Measurements from ENCODE around the gene NPAS2.

NPAS2 gene, protein sequence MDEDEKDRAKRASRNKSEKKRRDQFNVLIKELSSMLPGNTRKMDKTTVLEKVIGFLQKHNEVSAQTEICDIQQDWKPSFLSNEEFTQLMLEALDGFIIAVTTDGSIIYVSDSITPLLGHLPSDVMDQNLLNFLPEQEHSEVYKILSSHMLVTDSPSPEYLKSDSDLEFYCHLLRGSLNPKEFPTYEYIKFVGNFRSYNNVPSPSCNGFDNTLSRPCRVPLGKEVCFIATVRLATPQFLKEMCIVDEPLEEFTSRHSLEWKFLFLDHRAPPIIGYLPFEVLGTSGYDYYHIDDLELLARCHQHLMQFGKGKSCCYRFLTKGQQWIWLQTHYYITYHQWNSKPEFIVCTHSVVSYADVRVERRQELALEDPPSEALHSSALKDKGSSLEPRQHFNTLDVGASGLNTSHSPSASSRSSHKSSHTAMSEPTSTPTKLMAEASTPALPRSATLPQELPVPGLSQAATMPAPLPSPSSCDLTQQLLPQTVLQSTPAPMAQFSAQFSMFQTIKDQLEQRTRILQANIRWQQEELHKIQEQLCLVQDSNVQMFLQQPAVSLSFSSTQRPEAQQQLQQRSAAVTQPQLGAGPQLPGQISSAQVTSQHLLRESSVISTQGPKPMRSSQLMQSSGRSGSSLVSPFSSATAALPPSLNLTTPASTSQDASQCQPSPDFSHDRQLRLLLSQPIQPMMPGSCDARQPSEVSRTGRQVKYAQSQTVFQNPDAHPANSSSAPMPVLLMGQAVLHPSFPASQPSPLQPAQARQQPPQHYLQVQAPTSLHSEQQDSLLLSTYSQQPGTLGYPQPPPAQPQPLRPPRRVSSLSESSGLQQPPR

DNA sequence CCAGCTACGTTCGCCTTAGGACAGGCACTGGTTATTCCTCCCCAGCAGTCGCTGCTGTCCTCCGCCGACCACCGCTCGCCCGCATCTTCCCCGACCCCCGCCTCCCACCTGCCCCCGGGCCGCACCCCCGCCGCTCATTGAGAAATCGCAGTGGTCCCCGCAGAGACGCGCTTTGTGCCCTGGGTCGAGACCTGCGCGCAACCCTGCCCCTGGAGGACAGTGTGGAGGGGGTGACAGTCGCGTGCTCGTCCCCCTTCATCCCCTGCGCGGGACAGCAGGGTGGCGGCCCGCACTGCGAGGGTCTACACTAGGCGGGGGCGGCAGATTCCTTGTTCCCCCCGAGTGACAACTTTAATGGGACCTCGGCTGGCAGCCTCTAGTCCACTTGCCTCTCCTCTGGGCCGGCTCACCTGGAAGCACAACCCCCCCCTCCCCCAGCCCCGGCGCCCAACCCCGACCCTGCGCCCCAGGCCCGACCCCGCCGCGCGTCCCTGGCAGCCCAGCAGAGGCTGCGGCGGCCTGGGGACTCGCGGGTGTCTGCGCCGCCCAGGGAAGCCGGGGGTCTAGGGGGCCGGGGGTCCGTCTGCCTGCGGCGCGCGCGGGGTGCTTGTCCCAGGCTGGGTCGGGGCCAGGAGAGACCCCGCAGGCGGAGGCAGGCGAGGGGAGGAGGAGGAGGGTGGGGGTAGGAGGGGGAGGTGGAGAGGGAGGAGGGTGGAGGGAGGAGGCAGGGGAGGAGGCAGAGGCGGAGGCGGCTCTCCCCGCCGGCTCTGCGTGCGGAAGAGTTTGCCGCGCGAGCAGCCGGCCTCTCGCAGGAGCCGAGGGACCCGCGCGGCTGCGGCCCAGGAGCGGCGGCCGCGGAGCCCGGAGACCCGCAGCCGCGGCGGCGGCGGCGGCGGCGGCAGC, at the start of gene NPAS2:
TSS of gene NPAS2 (plus strand) at position 770 of the 903 bp plus-strand sequence. CDS start 84,616 bp downstream, outside the sequence.
- no peak for DNase-seq (ENCODE audit: low spot score)

DNA sequence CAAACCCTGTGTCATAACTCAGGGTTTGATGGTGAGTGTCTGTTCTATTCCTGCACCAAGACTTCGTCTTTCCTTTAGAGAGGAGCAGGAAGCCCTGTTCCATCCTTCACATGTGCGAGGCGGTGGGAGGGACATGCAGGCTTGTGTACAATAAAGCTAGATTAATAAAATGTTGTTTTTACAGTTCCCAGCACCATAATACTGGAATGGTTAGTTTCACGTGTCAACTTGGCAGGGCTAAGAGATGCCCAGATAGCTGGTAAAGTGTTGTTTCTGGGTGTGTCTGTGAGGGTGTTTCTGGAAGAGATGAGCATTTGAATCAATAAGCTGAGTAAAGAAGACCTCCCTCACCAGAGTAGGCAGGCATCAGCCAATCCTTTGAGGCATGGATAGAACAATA, 48.8 kb upstream of the NPAS2 start:
- no peak for DNase-seq (ENCODE audit: low spot score)

DNA sequence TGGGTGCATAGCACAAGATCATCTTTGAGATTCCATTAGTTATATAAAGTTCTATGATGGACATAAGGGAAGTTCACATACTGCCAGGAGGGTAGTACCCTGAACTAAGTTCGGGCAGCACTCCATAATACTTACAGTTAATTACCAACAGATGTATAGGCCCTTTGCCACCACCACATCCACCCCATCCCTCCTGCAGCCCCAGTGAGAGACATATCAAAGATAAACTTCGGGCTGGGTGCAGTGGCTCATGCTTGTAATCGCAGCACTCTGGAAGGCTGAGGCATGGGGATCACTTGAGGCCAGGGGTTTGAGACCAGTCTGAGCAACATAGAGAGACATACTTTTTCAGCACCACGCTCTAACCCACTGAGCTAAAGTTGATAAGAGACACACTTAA, 46.4 kb upstream of the NPAS2 start:
- DNase-seq (ENCODE audit: low spot score) = no peak

DNA sequence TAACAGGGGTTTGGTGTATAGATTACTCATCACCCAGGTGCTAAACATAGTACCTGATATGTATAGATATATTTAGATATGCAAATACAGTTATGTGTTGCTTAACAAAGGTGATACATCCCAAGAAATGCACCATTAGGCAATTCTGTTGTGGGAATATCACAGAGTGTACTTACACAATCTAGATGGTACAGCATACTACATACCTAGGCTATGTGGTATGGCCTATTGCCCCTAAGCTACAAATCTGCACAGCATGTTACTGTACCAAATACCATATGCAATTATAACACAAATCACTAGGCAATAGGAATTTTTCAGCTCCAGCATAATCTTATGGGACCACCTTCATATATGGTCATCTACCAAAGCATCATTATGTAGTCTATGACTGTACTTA, 43.5 kb upstream of the NPAS2 start:
- DNase-seq (ENCODE audit: low spot score) = no peak

DNA sequence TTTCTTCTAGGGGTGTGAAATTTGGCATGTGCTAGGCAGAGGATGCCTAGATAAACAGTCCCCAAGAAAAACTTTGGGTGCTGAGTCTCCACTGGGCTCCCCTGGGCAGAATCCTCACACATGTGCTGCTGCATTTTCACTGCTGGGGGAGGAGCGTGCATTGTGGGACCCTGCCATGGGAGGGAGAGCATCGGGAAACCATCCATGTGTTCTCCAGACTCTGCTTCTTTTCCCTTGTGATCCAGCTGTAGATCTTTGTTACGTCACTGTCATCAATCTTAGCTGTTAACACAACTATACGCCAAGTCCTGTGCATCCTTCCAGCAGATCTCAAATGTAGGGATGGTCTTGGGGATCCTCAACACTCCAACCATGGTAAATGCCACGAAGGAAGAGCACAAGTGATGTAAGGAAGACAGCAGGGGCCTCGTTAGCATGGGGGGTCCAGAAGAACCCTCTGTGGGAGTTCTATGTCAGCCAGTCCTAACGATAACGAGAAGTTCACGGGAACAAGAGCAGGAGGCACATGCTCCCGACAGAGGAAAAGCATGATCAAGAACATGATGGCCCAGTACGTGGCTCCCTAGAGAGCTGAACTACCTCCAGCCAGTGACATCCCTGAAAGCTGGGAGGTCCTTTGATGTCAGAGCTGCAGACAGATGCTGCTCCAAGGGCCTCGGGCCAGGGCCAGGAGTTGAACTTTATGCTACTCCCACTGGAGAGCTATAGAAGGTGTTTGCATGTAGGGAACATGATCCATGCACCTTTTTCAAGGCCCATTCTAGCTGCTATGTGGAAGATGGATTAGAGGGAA, 41.1 kb upstream of the NPAS2 start:
- DNase-seq (ENCODE audit: low spot score) = no peak

DNA sequence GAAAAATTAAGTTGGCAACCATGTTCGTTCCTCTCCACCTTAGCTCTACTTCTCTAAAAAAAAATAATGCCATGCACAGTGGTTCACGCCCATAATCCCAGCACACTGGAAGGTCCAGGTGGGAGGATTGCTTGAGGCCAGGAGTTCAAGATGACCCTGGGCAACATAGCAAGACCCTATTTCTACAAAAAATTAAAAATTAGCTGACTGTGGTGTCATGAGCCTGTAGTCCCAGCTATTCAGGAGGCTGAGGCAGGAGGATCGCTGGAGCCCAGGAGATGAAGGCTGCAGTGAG, 40.1 kb upstream of the NPAS2 start:
- no peak for DNase-seq (ENCODE audit: low spot score)

DNA sequence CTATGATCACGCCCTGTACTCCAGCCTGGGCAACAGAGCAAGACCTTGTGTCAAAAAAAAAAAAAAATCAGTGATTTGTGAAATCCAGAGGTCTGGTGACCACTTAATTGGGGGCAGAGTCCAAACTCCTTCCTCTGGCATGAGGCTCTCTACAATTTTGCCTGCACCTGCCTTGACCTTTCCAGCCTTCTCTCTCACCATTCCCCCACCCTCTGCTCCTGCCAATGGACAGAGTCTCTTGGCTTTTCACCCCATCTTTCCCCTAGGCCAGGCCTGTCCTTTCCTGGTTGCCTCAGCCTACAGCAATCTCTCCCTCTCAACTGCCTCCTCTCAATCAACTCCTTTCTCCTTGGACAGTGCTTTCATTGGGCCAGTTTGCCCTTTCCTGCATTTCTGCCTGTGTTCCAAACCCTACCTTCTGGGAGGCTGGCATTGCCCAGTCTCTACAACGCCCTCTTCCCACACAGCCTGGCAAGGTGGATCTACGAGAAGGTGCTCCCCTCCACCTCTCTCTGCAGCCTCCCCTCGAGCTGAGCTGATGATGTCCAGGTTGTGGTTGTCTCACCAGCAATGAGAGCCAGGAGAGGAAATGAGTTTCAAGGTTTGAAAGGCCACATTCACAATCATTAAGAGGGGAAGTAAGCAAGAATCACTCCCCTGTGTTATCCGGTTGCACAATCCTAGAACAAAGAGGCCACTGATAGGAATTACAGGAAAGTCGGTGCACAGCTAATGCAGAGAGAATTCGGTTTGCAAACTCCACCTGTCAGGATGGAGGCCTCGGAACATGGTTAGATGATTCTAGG, 39.5 kb upstream of the NPAS2 start:
- DNase-seq (ENCODE audit: low spot score) = no peak

DNA sequence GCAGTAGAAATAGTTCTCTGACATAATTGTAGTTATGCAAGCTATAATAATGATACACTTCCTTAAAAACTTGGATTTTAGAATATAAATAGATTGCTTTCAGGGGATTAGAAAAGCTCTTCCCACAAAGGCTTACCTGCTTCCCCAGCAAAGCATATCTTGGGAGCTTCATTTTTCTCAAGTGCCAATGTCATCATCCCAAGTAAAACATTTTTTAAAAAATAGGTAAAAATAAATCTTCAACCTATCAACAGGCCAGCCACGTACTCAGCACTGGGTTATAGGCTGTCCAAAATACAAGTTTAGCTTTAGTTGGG, 39.0 kb upstream of the NPAS2 start:
- no peak for DNase-seq (ENCODE audit: low spot score)

DNA sequence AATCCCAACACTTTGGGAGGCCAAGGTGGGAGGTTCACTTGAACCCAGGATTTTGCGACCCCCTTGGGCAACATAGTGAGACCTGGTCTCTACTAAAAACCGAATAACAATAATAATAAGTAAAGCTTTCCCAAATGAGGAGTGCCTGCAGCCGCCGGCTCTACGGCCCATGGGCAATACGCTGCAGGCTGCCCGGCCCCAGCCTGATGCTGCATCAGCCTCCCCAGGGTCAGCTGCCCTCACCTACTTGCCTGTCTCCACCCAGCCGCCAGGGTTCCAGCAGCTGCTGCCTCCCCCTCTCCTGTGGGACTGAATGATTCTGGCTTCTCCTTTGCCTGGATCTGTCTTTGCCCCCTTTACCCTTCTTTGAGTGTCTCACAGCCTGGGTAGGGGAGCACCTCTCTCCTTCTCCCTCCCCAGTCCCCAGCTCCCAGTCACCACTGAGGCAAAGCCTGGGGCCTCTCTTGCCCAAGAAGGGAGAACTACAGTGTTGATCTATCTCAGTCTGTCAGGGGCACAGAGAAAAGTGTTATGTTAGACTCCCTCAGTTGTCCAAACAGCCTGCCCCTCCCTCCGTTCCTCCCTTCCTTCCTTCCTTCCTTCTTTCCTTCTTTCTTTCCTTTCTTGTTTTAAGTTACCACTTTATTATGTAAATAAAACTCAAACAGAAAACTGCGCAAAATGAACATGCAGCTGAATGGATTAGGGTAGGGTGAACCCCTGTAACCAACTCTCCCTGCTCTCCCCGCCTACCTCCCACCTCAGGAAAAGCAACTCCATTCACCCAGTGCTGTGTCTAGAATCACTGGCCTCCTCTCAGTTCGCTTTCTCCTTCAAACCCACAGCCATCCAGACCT, 38.2 kb upstream of the NPAS2 start:
- no peak for DNase-seq (ENCODE audit: low spot score)

DNA sequence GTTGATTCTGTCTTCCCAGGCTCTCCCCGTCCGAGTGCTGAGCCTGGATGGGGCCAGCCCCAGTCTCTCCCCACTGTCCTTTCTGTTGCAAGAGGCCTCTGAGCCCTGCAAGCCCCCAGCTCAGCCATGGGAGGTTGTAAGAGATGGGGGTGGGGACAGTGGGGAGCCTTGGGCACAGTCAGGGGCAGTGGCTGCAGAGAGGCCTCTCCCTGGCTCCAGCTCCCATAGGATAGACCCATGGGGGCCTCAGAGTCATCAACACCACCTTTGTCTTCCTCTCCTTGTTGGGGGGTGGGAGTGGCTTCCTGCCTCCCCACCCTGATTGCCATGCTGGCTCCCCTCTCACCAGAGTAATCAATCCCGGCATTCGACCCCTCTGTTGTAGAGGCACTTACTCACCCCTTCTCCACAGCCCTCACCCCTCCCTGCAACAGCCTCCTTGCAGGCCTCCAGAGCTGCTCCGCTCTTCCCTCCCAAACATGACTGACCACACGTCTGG, 37.5 kb upstream of the NPAS2 start:
- no peak for DNase-seq (ENCODE audit: low spot score)

DNA sequence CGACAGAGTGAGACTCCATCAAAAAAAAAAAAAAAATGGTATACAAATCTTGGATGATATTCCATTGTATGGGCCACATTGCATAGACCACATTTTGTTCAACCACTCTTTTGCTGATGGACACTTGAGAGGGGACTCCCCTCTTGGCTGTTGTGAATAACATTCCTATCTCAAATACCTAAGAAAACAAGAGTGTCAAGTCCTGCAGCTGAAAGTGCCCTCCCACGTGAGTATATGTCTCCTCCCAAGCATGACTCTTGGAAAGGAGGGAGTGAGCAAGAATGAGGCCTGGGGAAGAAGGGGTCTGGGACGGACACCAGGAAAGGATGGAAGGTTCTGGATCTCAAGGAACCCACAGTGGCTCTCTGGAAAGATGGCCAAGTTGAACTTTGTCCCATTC, 36.0 kb upstream of the NPAS2 start:
- no peak for DNase-seq (ENCODE audit: low spot score)

DNA sequence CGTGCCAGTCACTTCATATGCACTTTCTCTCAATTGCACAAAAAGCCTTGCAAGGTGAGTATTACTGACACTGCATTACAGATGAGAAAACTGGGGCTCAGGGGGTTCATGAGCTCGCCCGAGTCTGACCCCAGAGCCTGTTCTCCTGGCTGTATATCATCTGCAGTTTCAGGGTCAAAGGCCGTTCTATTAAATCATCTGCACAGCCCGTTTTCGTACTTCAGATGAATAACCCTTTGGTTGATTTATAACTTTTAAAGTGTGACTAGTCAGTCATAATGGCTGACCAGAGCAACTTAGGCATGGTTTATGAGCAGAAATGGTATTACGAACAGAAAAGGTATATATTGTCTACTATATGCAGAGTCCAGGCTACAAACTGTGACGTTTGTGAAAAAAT, 35.3 kb upstream of the NPAS2 start:
- no peak for DNase-seq (ENCODE audit: low spot score)

DNA sequence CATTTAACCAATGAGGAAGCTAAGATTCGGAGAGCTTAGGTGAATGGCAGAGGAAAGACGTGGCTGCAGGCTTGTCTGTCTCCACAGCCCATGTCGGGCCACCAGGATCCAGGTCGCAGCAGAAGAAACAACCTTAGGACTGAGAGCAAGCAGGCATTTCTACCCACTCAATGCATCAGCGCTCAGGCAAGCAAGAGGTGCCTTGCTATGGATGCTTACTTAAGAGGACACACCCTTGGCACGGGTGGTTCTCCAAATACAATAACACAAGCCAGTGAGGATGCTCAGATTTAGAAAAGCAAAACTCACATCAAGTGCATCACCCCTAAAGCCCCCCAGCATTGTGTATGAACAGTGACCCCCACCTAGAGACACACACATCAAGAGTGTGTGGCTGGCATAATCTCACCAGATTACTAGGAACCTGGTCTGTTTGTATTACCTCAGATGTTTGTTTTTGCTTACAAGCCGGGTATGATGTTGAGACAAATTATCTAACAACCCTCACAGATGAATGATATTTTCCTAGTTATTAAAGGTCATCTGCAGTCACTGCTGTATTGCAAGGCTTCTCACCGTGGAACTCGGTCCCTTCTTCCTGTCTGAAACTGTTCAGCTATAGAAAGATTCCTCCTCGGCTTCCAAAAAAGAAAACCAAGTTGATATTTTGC, 34.2 kb upstream of the NPAS2 start:
- no peak for DNase-seq (ENCODE audit: low spot score)

DNA sequence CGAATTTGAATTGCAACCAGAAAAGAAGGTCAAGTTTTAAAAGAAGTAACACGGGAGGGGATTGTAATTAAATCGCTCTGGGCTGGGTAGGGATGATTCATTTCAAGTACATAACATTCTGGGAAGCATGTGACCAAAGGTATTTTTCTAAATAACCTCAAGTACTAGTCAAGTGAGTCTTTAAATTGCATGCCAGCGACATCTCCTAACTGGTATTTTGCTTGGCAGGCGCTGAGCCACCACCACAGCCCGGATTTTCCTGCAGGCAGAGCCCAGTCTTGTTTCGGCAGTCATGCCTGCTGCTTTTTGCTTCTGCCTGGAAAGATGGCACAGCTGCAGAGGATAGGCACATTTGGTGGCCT, 33.7 kb upstream of the NPAS2 start:
- no peak for DNase-seq (ENCODE audit: low spot score)

DNA sequence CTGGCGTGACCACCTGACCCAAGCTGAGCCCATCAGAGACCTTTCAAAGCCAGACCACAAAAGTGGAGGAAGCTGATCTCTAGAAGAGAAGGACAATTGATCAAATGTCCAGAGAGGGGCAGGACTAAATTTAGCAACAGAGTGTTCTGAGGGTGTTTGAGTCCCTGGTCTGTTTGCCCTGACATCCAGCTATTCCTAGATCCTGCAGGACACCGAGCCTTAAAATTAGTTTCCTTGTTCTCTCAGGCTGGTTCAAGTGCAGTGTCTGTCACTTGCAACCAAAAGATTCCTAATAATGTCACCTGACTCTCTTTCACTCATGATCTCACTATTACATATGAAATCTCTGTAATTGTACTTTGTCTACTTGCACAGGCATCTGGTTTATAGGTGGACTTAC, 33.0 kb upstream of the NPAS2 start:
- no peak for DNase-seq (ENCODE audit: low spot score)

DNA sequence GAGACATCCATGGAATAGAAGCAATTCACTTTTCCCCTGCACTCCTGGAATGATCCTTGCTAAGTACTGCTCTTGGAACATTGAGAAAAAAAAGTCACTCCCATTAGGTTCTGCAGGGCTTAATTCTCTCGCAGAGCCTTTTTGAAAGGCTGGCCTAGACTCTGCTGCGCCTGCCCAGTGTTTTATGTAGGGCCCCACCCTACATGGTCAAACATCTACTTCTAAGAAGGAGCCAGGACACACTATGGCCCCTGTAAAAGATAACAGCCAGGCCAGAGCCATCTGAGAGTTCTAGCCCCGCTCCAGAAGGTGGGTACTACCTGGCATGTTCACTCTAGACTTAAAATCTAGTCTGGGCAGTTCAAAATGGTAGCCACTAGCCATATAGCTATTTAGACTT, 30.6 kb upstream of the NPAS2 start:
- no peak for DNase-seq (ENCODE audit: low spot score)

DNA sequence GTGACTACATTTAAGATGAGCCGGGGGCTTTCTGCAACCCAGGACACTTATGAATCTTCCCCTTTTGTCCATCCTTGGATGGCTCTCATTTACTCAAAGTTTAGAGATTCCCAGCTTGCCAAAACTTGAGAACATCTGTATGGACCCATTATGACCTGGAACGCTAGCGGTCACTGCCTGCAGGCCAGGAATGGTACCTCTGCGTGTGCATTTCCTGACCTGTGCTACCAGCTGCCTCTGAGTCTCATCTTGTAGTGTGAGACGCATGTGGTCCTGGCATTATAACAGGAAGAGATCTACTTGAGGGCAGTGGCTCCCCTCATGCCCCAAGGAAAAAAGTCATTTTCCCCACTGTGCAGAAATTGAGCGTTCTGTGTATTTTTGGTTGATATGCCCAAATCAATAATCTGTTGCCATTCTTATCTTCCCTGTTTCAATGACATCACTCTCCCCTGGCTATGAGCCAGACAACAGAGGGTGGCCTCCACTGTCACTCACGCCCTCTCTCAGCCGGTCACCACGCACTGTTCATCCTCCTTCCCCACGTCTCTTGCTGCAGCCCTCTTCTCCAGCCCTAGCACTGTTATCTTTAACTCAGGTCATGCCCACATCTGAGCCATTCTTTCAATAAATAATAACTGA, 28.5 kb upstream of the NPAS2 start:
- no peak for DNase-seq (ENCODE audit: low spot score)

DNA sequence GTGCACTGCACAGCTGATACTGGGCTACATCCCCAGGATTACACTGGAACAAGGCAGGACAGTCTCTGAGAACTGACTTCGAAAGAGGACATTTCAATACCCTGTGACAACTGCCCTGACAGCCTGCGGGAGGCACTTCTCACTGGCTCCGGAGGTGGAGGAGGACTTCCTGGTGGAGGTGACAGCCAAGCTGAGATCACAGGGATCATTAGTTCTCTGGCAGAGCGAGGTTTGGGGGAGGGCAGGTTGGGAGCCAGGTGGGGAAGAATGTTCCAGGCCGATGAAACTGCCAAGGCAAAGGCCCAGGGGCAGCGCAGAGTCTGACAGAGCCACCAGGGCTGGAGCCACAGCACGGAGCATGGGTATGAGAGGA, 28.0 kb upstream of the NPAS2 start:
- DNase-seq (ENCODE audit: low spot score) = no peak

DNA sequence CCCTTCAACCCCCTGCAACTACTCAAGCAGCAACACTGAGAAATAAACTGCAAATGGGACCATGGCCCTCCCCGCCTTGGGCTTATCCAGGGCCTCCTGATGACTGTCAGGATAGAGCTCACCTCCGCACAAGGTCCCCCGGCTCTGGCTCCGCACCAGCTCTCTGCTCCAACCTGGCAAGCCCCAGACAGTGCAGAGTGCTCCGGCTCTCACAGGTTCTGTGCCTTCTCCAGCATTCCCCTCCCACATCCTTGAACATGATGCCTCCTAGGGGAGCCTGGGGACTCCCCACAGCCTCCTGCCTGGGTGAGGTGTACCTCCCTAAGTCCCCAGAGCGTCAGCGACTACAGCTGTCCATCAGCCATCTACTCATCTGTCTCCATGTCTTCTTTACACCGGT, 26.7 kb upstream of the NPAS2 start:
- DNase-seq (ENCODE audit: low spot score) = no peak

Data from CD4-positive, alpha-beta T cell treated with Interleukin-6 at 100 ng/mL for 8 hours (primary cell).